Mucosa of descending colon (tissue), 3 donors: ENCODE results near the gene COPZ2. TPM values are rescaled to one million over a fixed set of nuclear protein-coding genes. Genes with fewer than 3 reads are reported as not detected.
"Not testable (repeated sequence)": the region's sequence is repeated elsewhere in the genome, so short reads cannot be mapped to it uniquely, and the experiment has no call there.

ENCODE experiments used
- ATAC-seq: fragments of 200-7000 bp; cut with Tn5 transposase; one replicate; pipeline ENCODE4 v1.9.1; 2020; ENCODE audit warnings: mild to moderate bottlenecking, moderate library complexity
- DNase-seq, 3 donors: peaks; one replicate each; pipeline ENCODE4 v3.0.0-alpha.2; 2020
- H3K36me3 ChIP-seq: fragments of 200-600 bp; one replicate; pipeline ENCODE4 v1.8.0; 2021; ENCODE audit warnings: low read depth, mild to moderate bottlenecking
- H3K4me1 ChIP-seq: fragments of 200-600 bp; one replicate; pipeline ENCODE4 v1.8.0; 2021; ENCODE audit warnings: low read depth, mild to moderate bottlenecking
- H3K4me3 ChIP-seq: fragments of 200-600 bp; one replicate; pipeline ENCODE4 v1.8.0; 2021; ENCODE audit warnings: mild to moderate bottlenecking
- H3K9me3 ChIP-seq: fragments of 200-600 bp; one replicate; pipeline ENCODE4 v1.8.0; 2021; ENCODE audit warnings: mild to moderate bottlenecking
- CTCF ChIP-seq: fragments of 200-600 bp; IDR thresholded peaks from one replicate; pipeline ENCODE4 v1.8.0; 2022; ENCODE audit warnings: antibody characterized with exemption, mild to moderate bottlenecking
- intact Hi-C, 2 donors: fragments of 100-400 bp; cut with DNase I in 1 of 2; cut with micrococcal nuclease in 1 of 2; formaldehyde crosslinking; loops; one replicate each; pipeline versions ENCODE4 v1.11.0 to v1.11.1; 2022; cut with DNase I, micrococcal nuclease
- total RNA-seq, 3 donors: library from RNA; stranded (reverse); fragmentation: NEBNext Ultra II Directional in 2 of 3; extraction: Animal tissue kit (Norgen Biotek cat#: 25700) in 2 of 3; gene quantifications; one replicate each; pipeline versions ENCODE4 v1.2.1 to v1.2.4, GENCODE V29; 2021 to 2023
- donor health status: DM: no; HTN: no; CAD: no; lungs with moderate emphysema.
- donor health status: DM: no; HTN: no; CAD: no.
- donor health status: DM: no; HTN: yes; CAD: no.

The COPZ2 gene
- total RNA-seq, 3 donors from 2014 or later = 3.9 to 43.3 (median 14.3) TPM

- DNase-seq = no peak
- H3K9me3 ChIP-seq = no peaks in the 10 kb centered on the region
- H3K4me3 ChIP-seq = no peak overlapping the region
- no peak for ATAC-seq
- intact Hi-C loops = loop anchor here in 1 of 2 donors (5.0 kb wide), 1 partner anchor 44 kb away; no protein-coding TSS in a partner anchor
- TF ChIP-seq CTCF = no peak
- H3K36me3 ChIP-seq = no peaks in the 10 kb centered on the region
- H3K4me1 ChIP-seq = no peaks in the 10 kb centered on the region
Observed at GRCh38 chr17:48071654-48072053, 34.1 kb upstream of the COPZ2 start.

- Histone ChIP-seq H3K4me1 (no peaks in the 10 kb centered on the region), H3K4me3 (no peak overlapping the region), H3K36me3 (no peaks in the 10 kb centered on the region), H3K9me3 (no peaks in the 10 kb centered on the region)
- no peak for TF ChIP-seq CTCF
- intact Hi-C loops = loop anchor here in 1 of 2 donors (5.0 kb wide), 1 partner anchor 43 kb away; no protein-coding TSS in a partner anchor
- no peak for ATAC-seq
- DNase-seq = no peak
Observed at GRCh38 chr17:48070195-48070594, 32.6 kb upstream of the COPZ2 start.

GRCh38 chr17:48068491-48068961 lies 30.9 kb upstream of the COPZ2 start:
- Histone ChIP-seq H3K36me3 (no peaks in the 10 kb centered on the region), H3K4me3 (no peak overlapping the region), H3K4me1 (no peaks in the 10 kb centered on the region), H3K9me3 (no peaks in the 10 kb centered on the region)
- ATAC-seq (peak; percentile 58), DNase-seq (no peak)
- intact Hi-C loops = no loop called here
- TF ChIP-seq CTCF = no peak

- intact Hi-C loops, ATAC-seq, DNase-seq, H3K9me3 ChIP-seq, H3K36me3 ChIP-seq, H3K4me3 ChIP-seq, H3K4me1 ChIP-seq: not testable (repeated sequence)
Observed at GRCh38 chr17:48067808-48068207, 30.2 kb upstream of the COPZ2 start.

- Histone ChIP-seq H3K4me3 (no peak overlapping the region), H3K36me3 (peaks cover 1% of the 10 kb centered on the region), H3K9me3 (no peaks in the 10 kb centered on the region), H3K4me1 (no peaks in the 10 kb centered on the region)
- intact Hi-C loops = no loop called here
- ATAC-seq = no peak
- no peak for DNase-seq
- TF ChIP-seq CTCF = no peak
Observed at GRCh38 chr17:48067245-48067644, 29.6 kb upstream of the COPZ2 start.

GRCh38 chr17:48066656-48067055 lies 29.1 kb upstream of the COPZ2 start:
- Histone ChIP-seq H3K36me3 (peaks cover 6% of the 10 kb centered on the region), H3K4me1 (no peaks in the 10 kb centered on the region), H3K9me3 (no peaks in the 10 kb centered on the region), H3K4me3 (no peak overlapping the region)
- TF ChIP-seq CTCF = no peak
- intact Hi-C loops = no loop called here
- DNase-seq = no peak
- ATAC-seq = no peak
